Mesenteric fat pad (tissue), 1 donor: ENCODE measurements around the gene NSMCE3. TPM values are rescaled to one million over a fixed set of nuclear protein-coding genes. Genes with fewer than 3 reads are reported as not detected.
"Not testable (repeated sequence)": the region's sequence is repeated elsewhere in the genome, so short reads cannot be mapped to it uniquely, and the experiment has no call there.

Experiments
- DNase-seq: peaks from one replicate; pipeline ENCODE4 v3.0.0-alpha.2; 2020; ENCODE audit warnings: low spot score
- total RNA-seq: library from RNA; stranded (reverse); fragmentation: NEBNext Ultra II Directional; extraction: Animal tissue kit (Norgen Biotek cat#: 25700); gene quantifications from one replicate; pipeline ENCODE4 v1.2.1, GENCODE V29; 2021
- donor health status: DM: yes; HTN: yes; CAD: no.

NSMCE3 gene
- total RNA-seq, 1 donor from 2014 or later = 6.5 TPM

- DNase-seq = no peak
Observed at GRCh38 chr15:29270169-29270955, 740 bp upstream of the NSMCE3 start.

- DNase-seq = no peak
Observed at GRCh38 chr15:29268706-29269484, 727 bp downstream of the NSMCE3 start.

GRCh38 chr15:29266052-29266582 is 3.5 kb downstream of the NSMCE3 start:
- DNase-seq = no peak

- DNase-seq = no peak
Observed at GRCh38 chr15:29263289-29263688, 6.3 kb downstream of the NSMCE3 start.

GRCh38 chr15:29262738-29263137 is 6.9 kb downstream of the NSMCE3 start:
- no peak for DNase-seq

GRCh38 chr15:29260896-29261295 is 8.7 kb downstream of the NSMCE3 start:
- DNase-seq = no peak

- DNase-seq = no peak
Observed at GRCh38 chr15:29259233-29259632, 10.4 kb downstream of the NSMCE3 start.

GRCh38 chr15:29252234-29252633 is 17.4 kb downstream of the NSMCE3 start:
- DNase-seq = no peak

GRCh38 chr15:29244544-29244943 is 25.1 kb downstream of the NSMCE3 start:
- no peak for DNase-seq

GRCh38 chr15:29244123-29244522 is 25.5 kb downstream of the NSMCE3 start:
- no peak for DNase-seq

- DNase-seq = no peak
Observed at GRCh38 chr15:29242456-29243242, 27.0 kb downstream of the NSMCE3 start.

GRCh38 chr15:29241207-29241606 is 28.4 kb downstream of the NSMCE3 start:
- DNase-seq = no peak

- no peak for DNase-seq
Observed at GRCh38 chr15:29239395-29239794, 30.2 kb downstream of the NSMCE3 start.

- no peak for DNase-seq
Observed at GRCh38 chr15:29233566-29233965, 36.1 kb downstream of the NSMCE3 start.

GRCh38 chr15:29226436-29227208 is 43.0 kb downstream of the NSMCE3 start:
- DNase-seq = no peak

- no peak for DNase-seq
Observed at GRCh38 chr15:29225534-29226234, 43.9 kb downstream of the NSMCE3 start.

GRCh38 chr15:29224987-29225363 is 44.6 kb downstream of the NSMCE3 start:
- not testable (repeated sequence) for DNase-seq

- DNase-seq = not testable (repeated sequence)
Observed at GRCh38 chr15:29224235-29224986, 45.2 kb downstream of the NSMCE3 start.

- no peak for DNase-seq
Observed at GRCh38 chr15:29223640-29224039, 46.0 kb downstream of the NSMCE3 start.
